ENCODE data around the gene DENND6A. TPM values are rescaled to one million over a fixed set of nuclear protein-coding genes. Genes with fewer than 3 reads are reported as not detected.
A peak's percentile ranks its signal among the peaks of the same experiment; 100 is the strongest.
"Not testable (repeated sequence)": the region's sequence is repeated elsewhere in the genome, so short reads cannot be mapped to it uniquely, and the experiment has no call there.

DENND6A gene
- total RNA-seq, 1 donor from 2014 or later: 6.1 TPM

DNA sequence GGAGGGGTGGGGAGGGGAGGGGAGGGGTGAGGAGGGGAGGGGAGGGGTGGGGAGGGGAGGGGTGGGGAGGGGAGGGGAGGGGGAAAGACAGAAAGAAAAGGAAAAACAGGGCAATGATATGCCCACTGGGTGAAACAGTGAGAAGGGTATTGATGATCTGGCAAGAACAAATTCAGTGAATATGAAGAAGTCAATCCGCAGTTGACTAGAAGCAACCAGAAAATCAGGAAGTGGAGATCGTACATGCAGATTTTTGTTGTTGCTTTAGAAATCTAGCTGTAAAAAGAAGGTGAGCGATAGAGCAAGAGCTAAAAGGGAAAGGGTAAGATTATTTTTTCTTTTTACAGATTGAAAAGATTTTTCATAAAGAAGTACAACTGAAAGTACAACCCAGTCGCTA, 48.1 kb downstream of the DENND6A start:
- ATAC-seq (no peak), DNase-seq (ENCODE audit: low spot score) (no peak)

DNA sequence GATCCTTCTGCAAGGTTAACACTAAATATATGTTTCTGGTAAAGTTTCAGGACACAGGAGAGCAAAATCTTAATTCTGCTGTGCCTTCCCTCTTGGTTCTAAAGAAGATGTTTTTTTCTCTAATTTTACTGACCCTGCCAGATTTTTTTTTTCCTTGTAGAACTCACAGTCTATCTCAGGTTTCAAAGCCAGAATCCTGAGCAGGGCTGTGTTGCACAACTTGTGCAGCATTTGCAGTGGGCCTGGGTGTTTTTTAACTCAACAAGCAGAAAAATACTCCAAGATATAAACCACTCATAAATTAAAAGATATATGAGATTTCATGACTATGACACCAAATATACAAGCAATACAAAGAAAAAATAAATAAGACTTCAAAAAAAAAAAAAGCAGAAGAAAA, 55.5 kb downstream of the DENND6A start:
- DNase-seq (ENCODE audit: low spot score): no peak
- ATAC-seq: no peak

- DNase-seq (ENCODE audit: low spot score); ATAC-seq: not testable (repeated sequence)
Observed at GRCh38 chr3:57634259-57634658, 58.6 kb downstream of the DENND6A start.

DNA sequence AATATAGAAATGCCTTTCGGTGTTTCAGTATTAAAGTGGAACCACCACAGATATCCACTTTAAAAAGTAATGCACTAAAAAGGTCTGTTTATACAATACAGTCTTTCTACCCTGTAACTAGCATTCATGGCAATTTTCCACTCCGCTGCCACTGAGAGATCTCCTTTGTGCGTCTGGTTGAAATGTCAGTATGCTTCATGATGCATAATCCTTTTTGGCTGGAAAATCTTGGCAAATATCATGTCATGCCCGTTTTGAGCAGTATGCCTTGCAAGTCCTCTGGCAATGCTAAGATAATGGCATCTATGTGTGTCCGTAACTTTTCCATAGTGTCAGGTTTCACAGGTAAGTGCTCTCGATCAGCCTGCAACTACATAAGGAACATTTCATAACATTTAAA, 64.9 kb downstream of the DENND6A start:
- DNase-seq (ENCODE audit: low spot score) (no peak), ATAC-seq (no peak)

GRCh38 chr3:57624801-57625200, 68.1 kb downstream of the DENND6A start:
- ATAC-seq (no peak), DNase-seq (ENCODE audit: low spot score) (no peak)

GRCh38 chr3:57622362-57622761, 70.5 kb downstream of the DENND6A start:
- DNase-seq (ENCODE audit: low spot score): no peak
- no peak for ATAC-seq

- no peak for ATAC-seq
- DNase-seq (ENCODE audit: low spot score): no peak
Observed at GRCh38 chr3:57617739-57618138, 75.1 kb downstream of the DENND6A start.

GRCh38 chr3:57616233-57616632, 76.6 kb downstream of the DENND6A start:
- DNase-seq (ENCODE audit: low spot score): no peak
- ATAC-seq: no peak

DNA sequence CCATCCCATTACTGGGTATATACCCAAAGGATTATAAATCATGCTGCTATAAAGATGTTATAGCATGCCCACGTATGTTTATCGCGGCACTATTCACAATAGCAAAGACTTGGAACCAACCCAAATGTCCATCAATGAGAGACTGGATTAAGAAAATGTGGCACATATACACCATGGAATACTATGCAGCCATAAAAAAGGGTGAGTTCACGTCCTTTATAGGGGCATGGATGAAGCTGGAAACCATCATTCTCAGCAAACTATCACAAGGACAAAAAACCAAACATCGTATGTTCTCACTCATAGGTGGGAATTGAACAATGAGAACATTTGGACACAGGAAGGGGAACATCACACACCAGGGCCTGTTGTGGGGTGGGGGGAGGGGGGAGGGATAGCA, 81.0 kb downstream of the DENND6A start:
- not testable (repeated sequence) for ATAC-seq; DNase-seq (ENCODE audit: low spot score)

DNA sequence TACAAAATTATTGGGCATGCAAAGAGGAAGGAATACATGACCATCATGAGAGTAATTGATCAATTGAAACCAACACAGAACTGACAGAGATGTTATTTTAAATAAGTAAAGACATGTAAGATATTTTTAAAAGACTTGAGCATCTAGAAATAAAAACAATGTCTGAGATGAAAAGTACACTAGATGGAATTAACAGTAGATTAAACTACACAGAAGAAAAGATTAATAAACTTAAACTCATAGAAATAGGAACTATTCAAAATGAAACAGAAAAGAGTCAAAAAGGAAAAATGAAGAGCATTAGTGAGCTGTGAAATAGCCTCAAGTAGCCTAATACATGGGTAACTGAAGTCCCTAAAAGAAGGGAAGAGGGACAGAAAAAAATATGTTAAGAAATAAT, 87.2 kb downstream of the DENND6A start:
- no peak for DNase-seq (ENCODE audit: low spot score)
- no peak for ATAC-seq

- no peak for ATAC-seq
Observed at GRCh38 chr3:57604971-57605370, 87.9 kb downstream of the DENND6A start.

DNA sequence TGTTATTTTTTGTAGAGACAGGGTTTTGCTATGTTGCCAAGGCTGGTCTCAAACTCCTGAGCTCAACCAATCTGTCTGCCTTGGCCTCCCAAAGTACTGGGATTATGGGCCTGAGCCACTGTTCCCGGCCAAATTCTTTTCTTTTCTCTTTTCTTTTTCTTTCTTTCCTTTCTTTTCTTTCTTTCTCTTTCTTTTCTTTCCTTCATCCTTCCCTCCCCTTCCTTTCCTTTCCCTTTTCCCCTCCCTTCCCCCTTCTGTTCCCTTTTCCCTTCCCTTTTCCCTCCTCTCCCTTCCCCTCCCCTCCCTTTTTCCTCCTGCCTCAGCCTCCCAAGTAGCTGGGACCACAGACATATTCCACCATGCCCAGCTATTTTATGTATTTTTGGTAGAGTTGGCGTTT, 92.7 kb downstream of the DENND6A start:
- DNase-seq (ENCODE audit: low spot score): no peak
- ATAC-seq: no peak

More at GRCh38 chr3:57604971-57605370, 87.9 kb downstream of the DENND6A start:
- no peak for DNase-seq (ENCODE audit: low spot score)

- ATAC-seq: no peak
- no peak for DNase-seq (ENCODE audit: low spot score)
Observed at GRCh38 chr3:57598765-57599360, 94.0 kb downstream of the DENND6A start.

GRCh38 chr3:57597127-57597923, 95.6 kb downstream of the DENND6A start, which contains the start of gene ARF4:
TSS of gene ARF4 (minus strand) at chr3:57597344. CDS start at chr3:57597140, 204 bp downstream.
- DNase-seq (ENCODE audit: low spot score): peak; percentile 100
- peak; percentile 90 for ATAC-seq

GRCh38 chr3:57596495-57597126, 96.3 kb downstream of the DENND6A start:
- ATAC-seq: peak; percentile 65
- peak; percentile 80 for DNase-seq (ENCODE audit: low spot score)

GRCh38 chr3:57594576-57594975, 98.3 kb downstream of the DENND6A start:
- DNase-seq (ENCODE audit: low spot score) (no peak), ATAC-seq (no peak)

- ATAC-seq (no peak), DNase-seq (ENCODE audit: low spot score) (no peak)
Observed at GRCh38 chr3:57594144-57594543, 98.7 kb downstream of the DENND6A start.

GRCh38 chr3:57592306-57592705, 100.6 kb downstream of the DENND6A start:
- ATAC-seq (no peak), DNase-seq (ENCODE audit: low spot score) (no peak)

- DNase-seq (ENCODE audit: low spot score): no peak
- ATAC-seq: no peak
Observed at GRCh38 chr3:57587905-57588304, 105.0 kb downstream of the DENND6A start.

DNA sequence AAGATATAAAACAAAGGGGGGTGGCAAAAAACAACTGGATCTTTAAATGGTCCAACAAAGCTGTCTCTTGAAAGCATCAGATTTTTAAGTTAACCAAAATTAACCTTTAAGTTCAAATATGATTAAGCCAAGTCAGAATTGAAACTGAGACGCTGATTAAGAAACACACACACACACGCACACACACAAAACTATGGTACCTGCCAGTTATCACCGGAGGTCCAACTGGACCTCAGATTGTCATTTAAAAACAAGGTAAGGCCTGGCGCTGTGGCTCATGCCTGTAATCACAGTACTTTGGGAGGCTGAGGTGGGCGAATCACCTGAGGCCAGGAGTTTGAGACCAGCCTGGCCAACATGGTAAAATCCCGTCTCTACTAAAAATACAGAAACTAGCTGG, 106.1 kb downstream of the DENND6A start:
- no peak for ATAC-seq
- no peak for DNase-seq (ENCODE audit: low spot score)

DNA sequence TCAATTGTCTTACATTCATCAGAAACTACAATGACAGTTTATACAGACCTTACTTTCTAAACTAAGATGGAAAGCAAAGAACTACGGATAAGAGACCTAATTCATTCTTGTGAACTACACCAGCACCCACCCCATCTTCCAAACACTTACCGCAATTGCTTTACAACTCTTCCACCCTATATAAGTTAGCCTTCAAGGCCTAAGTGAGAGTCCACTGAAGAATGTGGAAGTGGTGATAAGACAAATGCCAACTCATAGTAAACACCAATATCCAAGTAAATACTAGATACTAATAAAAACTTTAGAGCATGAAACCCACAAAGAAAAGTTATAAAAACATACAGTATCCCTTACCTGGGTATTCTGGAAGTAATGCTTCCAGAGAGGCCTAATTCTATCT, 109.3 kb downstream of the DENND6A start:
- DNase-seq (ENCODE audit: low spot score): no peak
- no peak for ATAC-seq
